Loucy (cell line): ENCODE data around the gene ROBO1.

Source experiments
- CTCF ChIP-seq: fragments of 200-600 bp; sonication (generic); conservative IDR thresholded peaks from 2 replicates; pipeline ENCODE4 v1.5.1; 2014; ENCODE audit warnings: mild to moderate bottlenecking, antibody characterized with exemption, low read length
- EZH2phosphoT487 ChIP-seq: fragments of 200-600 bp; IDR thresholded peaks from 2 replicates; pipeline ENCODE4 v1.6.1; 2018; ENCODE audit warnings: antibody characterized with exemption, mild to moderate bottlenecking, moderate library complexity, borderline replicate concordance

DNA sequence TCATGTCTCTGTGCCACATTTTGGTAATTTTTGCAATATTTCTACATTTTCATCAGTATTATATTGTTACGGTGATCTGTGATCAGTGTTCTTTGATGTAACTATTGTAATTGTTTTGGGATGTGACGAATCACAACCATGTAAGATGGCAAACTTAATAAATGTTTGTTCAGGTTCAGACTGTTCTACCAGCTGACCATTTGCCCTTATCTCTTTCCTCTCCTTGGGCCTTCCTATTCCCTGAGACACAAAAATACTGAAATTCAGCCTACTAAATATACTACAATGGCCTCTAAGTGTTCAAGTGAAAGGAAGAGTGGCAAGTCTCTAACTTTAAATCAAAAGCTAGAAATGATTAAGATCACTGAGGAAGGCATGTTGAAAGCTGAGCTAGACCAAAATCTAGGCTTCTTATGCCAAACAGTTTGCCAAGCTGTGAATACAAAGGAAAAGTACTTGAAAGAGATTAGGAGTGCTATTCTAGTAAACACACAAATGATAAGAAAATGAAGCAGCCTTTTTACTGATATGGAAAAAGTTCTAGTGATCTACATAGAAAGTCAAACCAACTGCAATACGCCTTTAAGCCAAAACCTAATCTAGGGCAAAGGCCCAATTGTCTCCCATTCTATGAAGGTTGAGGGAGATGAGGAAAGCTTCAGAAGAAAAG, 952.8 kb downstream of the ROBO1 start:
- no peak for TF ChIP-seq CTCF
- no peak for TF ChIP-seq EZH2phosphoT487
